ENCODE results near the gene OR14A2. TPM values are rescaled to one million over a fixed set of nuclear protein-coding genes. Genes with fewer than 3 reads are reported as not detected.

Gene OR14A2
- total and polyA plus RNA-seq, 2 experiments from 2014 or later: 0.60 TPM; not detected in 1

DNA sequence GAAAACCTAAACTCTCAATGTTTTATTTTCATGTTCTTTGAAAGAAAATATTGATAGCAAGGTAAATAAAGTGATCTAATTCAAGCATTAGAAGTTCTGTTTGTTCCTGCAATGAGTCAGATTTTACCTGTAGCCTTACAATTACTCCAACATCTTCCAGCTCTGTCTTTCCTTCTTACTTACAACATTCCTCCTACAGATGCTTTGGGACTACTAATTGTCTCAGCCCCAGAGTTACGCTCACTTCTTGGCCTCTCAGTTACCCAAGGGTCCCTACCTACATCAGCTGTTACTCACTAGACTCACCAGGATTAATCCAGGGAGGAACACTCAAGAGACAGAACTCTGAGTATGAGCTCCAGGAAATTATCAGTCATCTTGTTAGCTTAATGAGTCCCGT is 49.6 kb upstream of the OR14A2 start:
- DNase-seq (ENCODE audit: low spot score): no peak
- Histone ChIP-seq H3K27me3 (ENCODE audit: insufficient read depth) (no peaks in the 10 kb centered on the region), H3K27ac (ENCODE audit: low read depth) (no peak overlapping the region), H3K9me2 (ENCODE audit: insufficient read depth) (no peaks in the 10 kb centered on the region), H3F3A (replicated peaks; ENCODE audit: low read depth) (no peaks in the 10 kb centered on the region), H3K4me3 (no peak overlapping the region), H3K79me2 (replicated peaks; ENCODE audit: insufficient read depth) (no peaks in the 10 kb centered on the region), H4K20me1 (replicated peaks; ENCODE audit: insufficient read depth) (no peaks in the 10 kb centered on the region), H3K36me3 (ENCODE audit: insufficient read depth) (no peaks in the 10 kb centered on the region), H3K4me2 (no peak overlapping the region), H2AFZ (no peak overlapping the region), H3K4me1 (ENCODE audit: insufficient read depth) (no peaks in the 10 kb centered on the region)
- ATAC-seq: no peak
- H3K36me3 Mint-ChIP-seq (ENCODE audit: low read depth): peaks cover 7% of the 10 kb centered on the region; the same call in 2 of the 3 replicates
- no peak overlapping the region for H3K4me3 Mint-ChIP-seq
- H3K27me3 Mint-ChIP-seq (ENCODE audit: insufficient read depth, low read depth, poor library complexity): no peaks in the 10 kb centered on the region
- no peak overlapping the region for H3K27ac Mint-ChIP-seq
- no peaks in the 10 kb centered on the region for H3K4me1 Mint-ChIP-seq
- peaks cover 52% of the 10 kb centered on the region for H3K9me3 Mint-ChIP-seq
- TF ChIP-seq, protein P1, sequence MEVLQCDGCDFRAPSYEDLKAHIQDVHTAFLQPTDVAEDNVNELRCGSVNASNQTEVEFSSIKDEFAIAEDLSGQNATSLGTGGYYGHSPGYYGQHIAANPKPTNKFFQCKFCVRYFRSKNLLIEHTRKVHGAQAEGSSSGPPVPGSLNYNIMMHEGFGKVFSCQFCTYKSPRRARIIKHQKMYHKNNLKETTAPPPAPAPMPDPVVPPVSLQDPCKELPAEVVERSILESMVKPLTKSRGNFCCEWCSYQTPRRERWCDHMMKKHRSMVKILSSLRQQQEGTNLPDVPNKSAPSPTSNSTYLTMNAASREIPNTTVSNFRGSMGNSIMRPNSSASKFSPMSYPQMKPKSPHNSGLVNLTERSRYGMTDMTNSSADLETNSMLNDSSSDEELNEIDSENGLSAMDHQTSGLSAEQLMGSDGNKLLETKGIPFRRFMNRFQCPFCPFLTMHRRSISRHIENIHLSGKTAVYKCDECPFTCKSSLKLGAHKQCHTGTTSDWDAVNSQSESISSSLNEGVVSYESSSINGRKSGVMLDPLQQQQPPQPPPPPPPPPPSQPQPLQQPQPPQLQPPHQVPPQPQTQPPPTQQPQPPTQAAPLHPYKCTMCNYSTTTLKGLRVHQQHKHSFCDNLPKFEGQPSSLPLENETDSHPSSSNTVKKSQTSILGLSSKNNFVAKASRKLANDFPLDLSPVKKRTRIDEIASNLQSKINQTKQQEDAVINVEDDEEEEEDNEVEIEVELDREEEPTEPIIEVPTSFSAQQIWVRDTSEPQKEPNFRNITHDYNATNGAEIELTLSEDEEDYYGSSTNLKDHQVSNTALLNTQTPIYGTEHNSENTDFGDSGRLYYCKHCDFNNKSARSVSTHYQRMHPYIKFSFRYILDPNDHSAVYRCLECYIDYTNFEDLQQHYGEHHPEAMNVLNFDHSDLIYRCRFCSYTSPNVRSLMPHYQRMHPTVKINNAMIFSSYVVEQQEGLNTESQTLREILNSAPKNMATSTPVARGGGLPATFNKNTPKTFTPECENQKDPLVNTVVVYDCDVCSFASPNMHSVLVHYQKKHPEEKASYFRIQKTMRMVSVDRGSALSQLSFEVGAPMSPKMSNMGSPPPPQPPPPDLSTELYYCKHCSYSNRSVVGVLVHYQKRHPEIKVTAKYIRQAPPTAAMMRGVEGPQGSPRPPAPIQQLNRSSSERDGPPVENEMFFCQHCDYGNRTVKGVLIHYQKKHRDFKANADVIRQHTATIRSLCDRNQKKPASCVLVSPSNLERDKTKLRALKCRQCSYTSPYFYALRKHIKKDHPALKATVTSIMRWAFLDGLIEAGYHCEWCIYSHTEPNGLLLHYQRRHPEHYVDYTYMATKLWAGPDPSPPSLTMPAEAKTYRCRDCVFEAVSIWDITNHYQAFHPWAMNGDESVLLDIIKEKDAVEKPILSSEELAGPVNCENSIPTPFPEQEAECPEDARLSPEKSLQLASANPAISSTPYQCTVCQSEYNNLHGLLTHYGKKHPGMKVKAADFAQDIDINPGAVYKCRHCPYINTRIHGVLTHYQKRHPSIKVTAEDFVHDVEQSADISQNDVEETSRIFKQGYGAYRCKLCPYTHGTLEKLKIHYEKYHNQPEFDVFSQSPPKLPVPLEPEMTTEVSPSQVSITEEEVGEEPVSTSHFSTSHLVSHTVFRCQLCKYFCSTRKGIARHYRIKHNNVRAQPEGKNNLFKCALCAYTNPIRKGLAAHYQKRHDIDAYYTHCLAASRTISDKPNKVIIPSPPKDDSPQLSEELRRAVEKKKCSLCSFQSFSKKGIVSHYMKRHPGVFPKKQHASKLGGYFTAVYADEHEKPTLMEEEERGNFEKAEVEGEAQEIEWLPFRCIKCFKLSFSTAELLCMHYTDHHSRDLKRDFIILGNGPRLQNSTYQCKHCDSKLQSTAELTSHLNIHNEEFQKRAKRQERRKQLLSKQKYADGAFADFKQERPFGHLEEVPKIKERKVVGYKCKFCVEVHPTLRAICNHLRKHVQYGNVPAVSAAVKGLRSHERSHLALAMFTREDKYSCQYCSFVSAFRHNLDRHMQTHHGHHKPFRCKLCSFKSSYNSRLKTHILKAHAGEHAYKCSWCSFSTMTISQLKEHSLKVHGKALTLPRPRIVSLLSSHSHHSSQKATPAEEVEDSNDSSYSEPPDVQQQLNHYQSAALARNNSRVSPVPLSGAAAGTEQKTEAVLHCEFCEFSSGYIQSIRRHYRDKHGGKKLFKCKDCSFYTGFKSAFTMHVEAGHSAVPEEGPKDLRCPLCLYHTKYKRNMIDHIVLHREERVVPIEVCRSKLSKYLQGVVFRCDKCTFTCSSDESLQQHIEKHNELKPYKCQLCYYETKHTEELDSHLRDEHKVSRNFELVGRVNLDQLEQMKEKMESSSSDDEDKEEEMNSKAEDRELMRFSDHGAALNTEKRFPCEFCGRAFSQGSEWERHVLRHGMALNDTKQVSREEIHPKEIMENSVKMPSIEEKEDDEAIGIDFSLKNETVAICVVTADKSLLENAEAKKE (CRISPR knock-in tag; IDR thresholded peaks at IDR 0.05): no peak
- no peak for TF ChIP-seq NANOG (IDR thresholded peaks at IDR 0.05; ENCODE audit: borderline replicate concordance)
- TF ChIP-seq ETS1 (IDR thresholded peaks at IDR 0.05): no peak
- no peak for TF ChIP-seq REST (IDR thresholded peaks at IDR 0.05; ENCODE audit: unreplicated experiment)
- no peak for TF ChIP-seq JUNB (IDR thresholded peaks at IDR 0.05; ENCODE audit: unreplicated experiment)

Measured in GM23338 (cell line).